ENCODE measurements around the gene NECTIN2. TPM values are rescaled to one million over a fixed set of nuclear protein-coding genes. Genes with fewer than 3 reads are reported as not detected.

Gene NECTIN2
- polyA plus RNA-seq, 1 experiment: 80.2 TPM

GRCh38 chr19:44808463-44809371 is 37.4 kb upstream of the NECTIN2 start, which contains the start of gene BCAM:
Gene BCAM, plus strand, starts transcription at chr19:44809103. Its CDS starts 22 bp downstream, at chr19:44809125.
- H3K4me3 ChIP-seq (ENCODE audit: low read depth, low read length): peak within 1 kb of the TSS; percentile 71
- DNase-seq (ENCODE audit: low read depth, low spot score): no peak
- peaks cover 6% of the 10 kb centered on the region for H3K9me3 ChIP-seq (ENCODE audit: control insufficient read depth, insufficient read depth, low read length)
- CTCF ChIA-PET: interaction anchor here (0.5 to 3.3 kb wide), 8 partner anchors 12 to 238 kb away, joined by 3 to 20 read pairs (median 6); partner anchors contain the start of gene NECTIN2
- H3K27me3 ChIP-seq (ENCODE audit: control insufficient read depth, insufficient read depth, low read length): peaks cover 3% of the 10 kb centered on the region
- no peak for TF ChIP-seq CTCF (IDR thresholded peaks at IDR 0.05; ENCODE audit: low read depth, low read length)
- peak within 1 kb of the TSS; percentile 31 for H3K27ac ChIP-seq (ENCODE audit: low read depth, low read length)
- POLR2A ChIA-PET: interaction anchor here (0.6 to 1.7 kb wide), 4 partner anchors 9 to 192 kb away, joined by 3 to 5 read pairs (median 4); no protein-coding TSS in a partner anchor

GRCh38 chr19:44809577-44810233 is 36.4 kb upstream of the NECTIN2 start:
- POLR2A ChIA-PET: interaction anchor here (0.8 to 1.7 kb wide), 2 partner anchors 15 to 39 kb away, joined by 4 to 5 read pairs; no protein-coding TSS in a partner anchor
- TF ChIP-seq CTCF (IDR thresholded peaks at IDR 0.05; ENCODE audit: low read depth, low read length): no peak
- no peaks in the 10 kb centered on the region; the same call in 1 of the 2 replicates for H3K9me3 ChIP-seq (ENCODE audit: control insufficient read depth, insufficient read depth, low read length)
- H3K27me3 ChIP-seq (ENCODE audit: control insufficient read depth, insufficient read depth, low read length): peaks cover 3% of the 10 kb centered on the region
- H3K4me3 ChIP-seq (ENCODE audit: low read depth, low read length): peak overlapping the region; percentile 71
- H3K27ac ChIP-seq (ENCODE audit: low read depth, low read length): no peak overlapping the region
- DNase-seq (ENCODE audit: low read depth, low spot score): no peak
- CTCF ChIA-PET: interaction anchor here (1.3 to 3.3 kb wide), 4 partner anchors 14 to 85 kb away, joined by 3 to 20 read pairs (median 8); partner anchors contain the start of gene NECTIN2

- no peak for DNase-seq (ENCODE audit: low read depth, low spot score)
- Histone ChIP-seq H3K27me3 (ENCODE audit: control insufficient read depth, insufficient read depth, low read length) (peaks cover 3% of the 10 kb centered on the region), H3K4me3 (ENCODE audit: low read depth, low read length) (no peak overlapping the region), H3K27ac (ENCODE audit: low read depth, low read length) (no peak overlapping the region), H3K9me3 (ENCODE audit: control insufficient read depth, insufficient read depth, low read length) (no peaks in the 10 kb centered on the region; the same call in 1 of the 2 replicates)
- no peak for TF ChIP-seq CTCF (IDR thresholded peaks at IDR 0.05; ENCODE audit: low read depth, low read length)
- POLR2A ChIA-PET: interaction anchor here (0.7 kb wide), 1 partner anchor 29 kb away, joined by 5 read pairs; no protein-coding TSS in a partner anchor
- CTCF ChIA-PET: interaction anchor here (1.7 to 3.3 kb wide), 2 partner anchors 26 to 86 kb away, joined by 8 to 20 read pairs; no protein-coding TSS in a partner anchor
Observed at GRCh38 chr19:44810234-44811121, 35.6 kb upstream of the NECTIN2 start.

- CTCF ChIA-PET: no interaction called here
- Histone ChIP-seq H3K9me3 (ENCODE audit: control insufficient read depth, insufficient read depth, low read length) (no peaks in the 10 kb centered on the region; the same call in 1 of the 2 replicates), H3K4me3 (ENCODE audit: low read depth, low read length) (no peak overlapping the region), H3K27ac (ENCODE audit: low read depth, low read length) (no peak overlapping the region), H3K27me3 (ENCODE audit: control insufficient read depth, insufficient read depth, low read length) (peaks cover 3% of the 10 kb centered on the region)
- DNase-seq (ENCODE audit: low read depth, low spot score): no peak
- TF ChIP-seq CTCF (IDR thresholded peaks at IDR 0.05; ENCODE audit: low read depth, low read length): no peak
- POLR2A ChIA-PET: no interaction called here
Observed at GRCh38 chr19:44811122-44811419, 35.0 kb upstream of the NECTIN2 start.

Measured in AG04450 (cell line).